Loucy (cell line): Measurements from ENCODE around the gene CLEC4F.
A peak's percentile ranks its signal among the peaks of the same experiment; 100 is the strongest.

Experiments
- H2AFZ ChIP-seq: fragments of 200-600 bp; sonication (generic); 2 replicates; pipeline ENCODE4 v1.6.0; 2016; ENCODE audit warnings: antibody characterized with exemption, mild to moderate bottlenecking, low read length, moderate library complexity
- H3F3A ChIP-seq: fragments of 200-600 bp; 2 replicates; pipeline ENCODE4 v1.6.0; 2016; ENCODE audit warnings: antibody characterized with exemption, low read depth, mild to moderate bottlenecking
- H3K27me3 ChIP-seq: fragments of 200-600 bp; sonication (generic); 2 replicates; pipeline ENCODE4 v1.6.1; 2014; ENCODE audit warnings: low read length, mild to moderate bottlenecking; ENCODE audit not compliant: insufficient read depth, poor library complexity, severe bottlenecking
- H3K36me3 ChIP-seq: fragments of 200-600 bp; sonication (generic); 2 replicates; pipeline ENCODE4 v1.6.1; 2016; ENCODE audit warnings: low read length; ENCODE audit not compliant: insufficient read depth
- H3K4me1 ChIP-seq: fragments of 200-600 bp; sonication (generic); 2 replicates; pipeline ENCODE4 v1.5.1; 2014; ENCODE audit warnings: low read length, mild to moderate bottlenecking; ENCODE audit not compliant: insufficient read depth, poor library complexity, severe bottlenecking
- H3K4me2 ChIP-seq: fragments of 200-600 bp; sonication (generic); 2 replicates; pipeline ENCODE4 v1.6.0; 2014; ENCODE audit warnings: antibody characterized with exemption, low read length, low read depth, mild to moderate bottlenecking; ENCODE audit not compliant: poor library complexity, severe bottlenecking
- H3K4me3 ChIP-seq: fragments of 200-600 bp; sonication (generic); 2 replicates; pipeline ENCODE4 v1.5.1; 2014; ENCODE audit warnings: low read length, mild to moderate bottlenecking, mixed read lengths; ENCODE audit not compliant: poor library complexity, severe bottlenecking
- H3K79me2 ChIP-seq: fragments of 200-600 bp; sonication (generic); 2 replicates; pipeline ENCODE4 v1.6.1; 2014; ENCODE audit warnings: low read length; ENCODE audit not compliant: insufficient read depth
- H3K9ac ChIP-seq: fragments of 200-600 bp; sonication (generic); 2 replicates; pipeline ENCODE4 v1.6.0; 2014; ENCODE audit warnings: mild to moderate bottlenecking, low read depth, low read length, moderate library complexity; ENCODE audit not compliant: poor library complexity, severe bottlenecking
- H3K9me2 ChIP-seq: fragments of 200-600 bp; sonication (generic); replicated peaks from 2 replicates; pipeline ENCODE4 v1.6.1; 2016; ENCODE audit warnings: low read depth, low read length, mixed read lengths
- H3K9me3 ChIP-seq: fragments of 200-600 bp; sonication (generic); 2 replicates; pipeline ENCODE4 v1.6.1; 2014; ENCODE audit warnings: mild to moderate bottlenecking, antibody characterized with exemption, low read length, low read depth; ENCODE audit not compliant: insufficient read depth
- H4K20me1 ChIP-seq: fragments of 200-600 bp; sonication (generic); 2 replicates; pipeline ENCODE4 v1.6.0; 2014; ENCODE audit warnings: antibody characterized with exemption, low read length, mild to moderate bottlenecking; ENCODE audit not compliant: insufficient read depth, poor library complexity, severe bottlenecking
- EZH2phosphoT487 ChIP-seq: fragments of 200-600 bp; IDR thresholded peaks from 2 replicates; pipeline ENCODE4 v1.6.1; 2018; ENCODE audit warnings: antibody characterized with exemption, mild to moderate bottlenecking, moderate library complexity, borderline replicate concordance
- TF ChIP-seq, protein P1 (sequence below): fragments of 200-600 bp; sonication (generic); conservative IDR thresholded peaks from 2 replicates; pipeline ENCODE4 v1.5.1; 2014; ENCODE audit warnings: mild to moderate bottlenecking, antibody characterized with exemption, low read length

CLEC4F gene

DNA sequence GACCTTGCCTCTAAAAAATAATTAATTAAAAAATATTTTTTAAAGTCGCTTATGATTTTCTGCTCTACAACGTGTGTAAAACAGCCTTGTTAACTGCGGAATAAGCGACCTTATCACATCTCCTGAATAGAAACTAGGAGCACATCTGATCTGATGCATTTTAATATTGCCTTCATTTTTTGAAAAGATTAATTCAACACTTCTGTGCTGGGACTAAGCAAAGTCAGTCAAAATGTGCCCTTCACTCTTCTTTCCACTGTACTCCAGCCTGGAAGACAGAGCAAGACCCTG, 12.6 kb downstream of the CLEC4F start:
- Histone ChIP-seq H2AFZ (no peak overlapping the region), H3K27me3 (no peaks in the 10 kb centered on the region), H3K79me2 (no peaks in the 10 kb centered on the region), H3K4me1 (peaks cover 4% of the 10 kb centered on the region), H3K36me3 (no peaks in the 10 kb centered on the region), H3K9ac (no peak overlapping the region), H3F3A (no peaks in the 10 kb centered on the region), H3K4me2 (no peak overlapping the region), H3K9me3 (no peaks in the 10 kb centered on the region), H3K9me2 (no peaks in the 10 kb centered on the region), H3K4me3 (no peak overlapping the region), H4K20me1 (no peaks in the 10 kb centered on the region)
- TF ChIP-seq, protein P1, sequence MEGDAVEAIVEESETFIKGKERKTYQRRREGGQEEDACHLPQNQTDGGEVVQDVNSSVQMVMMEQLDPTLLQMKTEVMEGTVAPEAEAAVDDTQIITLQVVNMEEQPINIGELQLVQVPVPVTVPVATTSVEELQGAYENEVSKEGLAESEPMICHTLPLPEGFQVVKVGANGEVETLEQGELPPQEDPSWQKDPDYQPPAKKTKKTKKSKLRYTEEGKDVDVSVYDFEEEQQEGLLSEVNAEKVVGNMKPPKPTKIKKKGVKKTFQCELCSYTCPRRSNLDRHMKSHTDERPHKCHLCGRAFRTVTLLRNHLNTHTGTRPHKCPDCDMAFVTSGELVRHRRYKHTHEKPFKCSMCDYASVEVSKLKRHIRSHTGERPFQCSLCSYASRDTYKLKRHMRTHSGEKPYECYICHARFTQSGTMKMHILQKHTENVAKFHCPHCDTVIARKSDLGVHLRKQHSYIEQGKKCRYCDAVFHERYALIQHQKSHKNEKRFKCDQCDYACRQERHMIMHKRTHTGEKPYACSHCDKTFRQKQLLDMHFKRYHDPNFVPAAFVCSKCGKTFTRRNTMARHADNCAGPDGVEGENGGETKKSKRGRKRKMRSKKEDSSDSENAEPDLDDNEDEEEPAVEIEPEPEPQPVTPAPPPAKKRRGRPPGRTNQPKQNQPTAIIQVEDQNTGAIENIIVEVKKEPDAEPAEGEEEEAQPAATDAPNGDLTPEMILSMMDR: no peak
- TF ChIP-seq EZH2phosphoT487: no peak

DNA sequence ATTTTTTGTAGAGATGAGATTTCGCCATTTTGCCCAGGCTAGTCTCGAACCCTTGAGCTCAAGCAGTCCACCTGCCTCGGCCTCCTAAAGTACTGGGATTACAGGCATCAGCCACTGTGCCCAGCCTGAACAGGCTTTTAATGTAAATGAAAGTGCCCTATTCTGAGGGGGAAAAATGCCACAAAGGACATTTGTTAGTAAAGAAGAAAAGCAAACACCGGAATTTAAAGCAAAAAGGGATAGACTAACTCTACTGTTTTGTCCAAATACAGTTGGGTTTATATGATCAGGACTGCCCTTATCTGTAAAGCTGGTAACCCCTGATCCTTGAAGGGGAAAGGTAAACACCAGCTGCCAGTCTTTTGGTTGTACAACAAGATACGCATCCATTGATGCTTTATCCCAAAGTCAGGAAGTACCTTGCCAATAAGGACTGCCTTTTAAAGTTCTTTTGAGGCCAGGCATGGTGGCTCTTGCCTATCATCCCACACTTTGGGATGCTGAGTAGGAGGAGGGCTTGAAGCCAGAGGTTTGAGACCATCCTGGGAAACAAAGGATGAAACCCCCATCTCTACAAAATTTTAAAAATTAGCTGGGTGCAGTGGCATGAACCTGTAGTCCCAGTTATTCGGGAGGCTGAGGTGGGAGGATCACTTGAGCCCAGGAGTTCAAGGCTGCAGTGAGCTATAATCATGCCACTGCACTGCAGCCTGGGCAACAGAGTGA, 13.1 kb downstream of the CLEC4F start:
- H4K20me1 ChIP-seq: no peaks in the 10 kb centered on the region
- H3K4me1 ChIP-seq: peaks cover 4% of the 10 kb centered on the region
- H3K4me3 ChIP-seq: no peak overlapping the region
- no peak overlapping the region for H3K4me2 ChIP-seq
- no peak overlapping the region for H3K9ac ChIP-seq
- no peaks in the 10 kb centered on the region for H3F3A ChIP-seq
- no peaks in the 10 kb centered on the region for H3K79me2 ChIP-seq
- no peaks in the 10 kb centered on the region for H3K9me3 ChIP-seq
- TF ChIP-seq EZH2phosphoT487: no peak
- TF ChIP-seq, protein P1: no peak
- H3K36me3 ChIP-seq: no peaks in the 10 kb centered on the region
- H3K9me2 ChIP-seq: no peaks in the 10 kb centered on the region
- H3K27me3 ChIP-seq: no peaks in the 10 kb centered on the region
- 0 out of 2 replicates have a peak overlapping the region, but pooled peaks have one; percentile 60 for H2AFZ ChIP-seq

DNA sequence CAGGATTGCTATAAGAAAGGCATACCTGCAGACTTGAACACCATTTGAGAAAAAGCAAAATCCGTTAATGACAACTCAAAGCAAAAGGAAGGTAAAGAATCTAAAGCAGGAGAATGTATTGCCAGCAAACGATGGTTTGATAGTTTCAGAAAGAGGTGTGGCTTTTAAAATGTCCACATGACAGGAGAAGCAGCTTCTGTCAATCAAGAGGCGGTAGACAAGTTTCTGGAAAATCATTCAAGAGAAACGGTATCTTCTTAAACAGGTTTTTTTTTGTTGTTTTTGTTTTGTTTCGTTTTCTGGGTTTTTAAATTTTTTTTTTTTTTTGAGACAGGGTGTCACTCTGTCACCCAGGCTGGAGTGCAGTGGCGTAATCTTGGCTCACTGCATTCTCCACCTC, 13.8 kb downstream of the CLEC4F start:
- peaks cover 4% of the 10 kb centered on the region for H3K4me1 ChIP-seq
- no peaks in the 10 kb centered on the region for H3K9me2 ChIP-seq
- no peak overlapping the region for H3K4me2 ChIP-seq
- H3K4me3 ChIP-seq: no peak overlapping the region
- no peaks in the 10 kb centered on the region for H3K79me2 ChIP-seq
- H4K20me1 ChIP-seq: no peaks in the 10 kb centered on the region
- no peak for TF ChIP-seq EZH2phosphoT487
- TF ChIP-seq, protein P1: no peak
- H3K36me3 ChIP-seq: no peaks in the 10 kb centered on the region
- H3F3A ChIP-seq: no peaks in the 10 kb centered on the region
- no peaks in the 10 kb centered on the region for H3K27me3 ChIP-seq
- H3K9me3 ChIP-seq: no peaks in the 10 kb centered on the region
- no peak overlapping the region for H3K9ac ChIP-seq
- no peak overlapping the region for H2AFZ ChIP-seq
